ENCODE measurements around the gene SLC41A3.

GRCh38 chr3:126028096-126028495 lies 55.8 kb downstream of the SLC41A3 start:
- no peak for TF ChIP-seq CTCF (conservative IDR thresholded peaks at IDR 0.05)
- no peak for TF ChIP-seq ZFX (IDR thresholded peaks at IDR 0.05)

Measured in C4-2B (cell line).